ENCODE data around the gene ZNF141.
"Not testable (repeated sequence)": the region's sequence is repeated elsewhere in the genome, so short reads cannot be mapped to it uniquely, and the experiment has no call there.

Gene ZNF141

DNA sequence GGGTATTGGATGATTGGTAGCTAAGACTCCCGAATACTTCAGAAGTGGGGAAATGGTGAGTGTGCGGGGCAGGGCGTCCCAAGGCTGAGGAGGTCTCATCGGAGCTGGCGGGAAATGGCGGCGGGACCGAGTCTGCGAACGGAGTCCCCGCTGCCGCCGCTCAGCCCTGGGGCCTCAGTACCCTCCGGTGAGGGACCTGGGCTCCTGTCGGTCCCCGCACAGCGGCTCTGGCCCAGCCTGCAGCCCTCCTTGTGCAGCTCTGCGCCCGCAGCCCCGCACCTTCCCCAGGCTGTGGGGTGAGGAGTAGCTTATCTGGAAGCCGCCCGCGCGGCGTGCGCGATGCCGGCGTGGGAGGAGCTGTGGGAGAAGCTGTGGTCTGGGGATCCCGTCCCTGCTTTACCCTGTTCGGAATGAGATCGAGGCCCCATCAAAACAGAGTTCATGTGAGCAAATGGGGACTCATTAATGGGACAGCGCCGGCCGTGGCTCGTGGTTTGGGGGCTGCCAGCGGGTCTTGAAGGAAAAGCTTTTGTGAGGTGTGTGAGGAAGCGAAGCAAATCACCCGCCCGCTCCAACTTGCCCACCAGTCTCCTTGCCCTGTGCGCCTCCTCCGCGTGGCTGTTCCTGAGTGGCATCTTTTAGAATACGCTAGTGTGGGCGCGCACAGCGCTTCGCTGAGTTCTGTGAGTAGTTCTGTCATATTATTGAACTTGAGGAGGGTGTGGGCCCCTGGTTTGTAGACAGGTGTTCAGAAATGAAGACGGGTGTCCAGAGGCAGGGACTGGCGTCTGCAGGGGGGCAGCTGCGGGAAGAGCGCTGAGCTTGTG lies 531 bp downstream of the ZNF141 start:
- H3K9me3 Mint-ChIP-seq, result peaks cover 10% of the 10 kb centered on the region
- DNase-seq (ENCODE audit: low spot score in 2 of 2) (peak; percentile 19 to 43), ATAC-seq (ENCODE audit: low read depth) (peak; percentile 23)
- H3K27me3 Mint-ChIP-seq, result no peaks in the 10 kb centered on the region
- peaks cover 28% of the 10 kb centered on the region for H3K36me3 Mint-ChIP-seq
- H3K4me3 Mint-ChIP-seq, result peak overlapping the region; percentile 98
- peaks cover 18% of the 10 kb centered on the region for H3K4me1 Mint-ChIP-seq
- H3K27ac Mint-ChIP-seq, result peak overlapping the region; percentile 97

DNA sequence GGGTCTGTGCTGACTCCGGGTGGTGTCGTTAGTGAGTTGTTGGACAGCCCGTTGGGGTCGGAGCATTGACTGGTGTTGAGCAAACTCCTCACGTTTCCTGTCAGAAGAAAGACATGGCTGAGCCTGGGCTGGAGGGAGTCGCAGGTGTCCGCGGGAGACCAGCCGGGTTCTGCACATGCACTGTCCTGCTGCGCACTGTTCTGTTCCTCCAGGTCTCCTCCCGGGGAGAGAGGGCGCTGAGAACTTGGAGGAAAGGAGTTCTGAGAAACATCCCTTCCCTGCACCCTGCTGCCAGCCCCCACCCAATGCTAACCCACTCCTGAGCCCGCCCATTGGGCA lies 1.1 kb downstream of the ZNF141 start:
- Mint-ChIP-seq H3K27ac (peak overlapping the region; percentile 97), H3K4me3 (peak overlapping the region; percentile 98), H3K9me3 (peaks cover 10% of the 10 kb centered on the region), H3K4me1 (peaks cover 18% of the 10 kb centered on the region), H3K27me3 (no peaks in the 10 kb centered on the region), H3K36me3 (peaks cover 31% of the 10 kb centered on the region)
- DNase-seq (ENCODE audit: low spot score in 2 of 2) (peak in 1 of 2 donors; percentile 7), ATAC-seq (ENCODE audit: low read depth) (no peak)

- peaks cover 9% of the 10 kb centered on the region for H3K9me3 Mint-ChIP-seq
These were observed 2.4 kb downstream of the ZNF141 start for GRCh38 chr4:340011-340410.

GRCh38 chr4:373062-373839 lies 35.6 kb downstream of the ZNF141 start:
- Mint-ChIP-seq H3K4me3 (no peak overlapping the region), H3K27ac (no peak overlapping the region), H3K4me1 (no peaks in the 10 kb centered on the region), H3K36me3 (peaks cover 45% of the 10 kb centered on the region), H3K9me3 (peaks cover 13% of the 10 kb centered on the region), H3K27me3 (no peaks in the 10 kb centered on the region)
- ATAC-seq (ENCODE audit: low read depth), result no peak
- no peak for DNase-seq (ENCODE audit: low spot score in 2 of 2)

More at GRCh38 chr4:340011-340410, 2.4 kb downstream of the ZNF141 start:
- DNase-seq (ENCODE audit: low spot score in 2 of 2) (no peak), ATAC-seq (ENCODE audit: low read depth) (no peak)
- Mint-ChIP-seq H3K27me3 (no peaks in the 10 kb centered on the region), H3K4me1 (peaks cover 16% of the 10 kb centered on the region), H3K4me3 (no peak overlapping the region), H3K27ac (peak overlapping the region; percentile 68), H3K36me3 (peaks cover 41% of the 10 kb centered on the region)

GRCh38 chr4:374298-375160 lies 36.9 kb downstream of the ZNF141 start:
- DNase-seq (ENCODE audit: low spot score in 2 of 2), result no peak
- H3K9me3 Mint-ChIP-seq, result peaks cover 6% of the 10 kb centered on the region
- no peaks in the 10 kb centered on the region for H3K27me3 Mint-ChIP-seq
- peaks cover 36% of the 10 kb centered on the region for H3K36me3 Mint-ChIP-seq
- H3K4me1 Mint-ChIP-seq, result no peaks in the 10 kb centered on the region
- H3K4me3 Mint-ChIP-seq, result no peak overlapping the region
- no peak overlapping the region for H3K27ac Mint-ChIP-seq
- no peak for ATAC-seq (ENCODE audit: low read depth)

DNA sequence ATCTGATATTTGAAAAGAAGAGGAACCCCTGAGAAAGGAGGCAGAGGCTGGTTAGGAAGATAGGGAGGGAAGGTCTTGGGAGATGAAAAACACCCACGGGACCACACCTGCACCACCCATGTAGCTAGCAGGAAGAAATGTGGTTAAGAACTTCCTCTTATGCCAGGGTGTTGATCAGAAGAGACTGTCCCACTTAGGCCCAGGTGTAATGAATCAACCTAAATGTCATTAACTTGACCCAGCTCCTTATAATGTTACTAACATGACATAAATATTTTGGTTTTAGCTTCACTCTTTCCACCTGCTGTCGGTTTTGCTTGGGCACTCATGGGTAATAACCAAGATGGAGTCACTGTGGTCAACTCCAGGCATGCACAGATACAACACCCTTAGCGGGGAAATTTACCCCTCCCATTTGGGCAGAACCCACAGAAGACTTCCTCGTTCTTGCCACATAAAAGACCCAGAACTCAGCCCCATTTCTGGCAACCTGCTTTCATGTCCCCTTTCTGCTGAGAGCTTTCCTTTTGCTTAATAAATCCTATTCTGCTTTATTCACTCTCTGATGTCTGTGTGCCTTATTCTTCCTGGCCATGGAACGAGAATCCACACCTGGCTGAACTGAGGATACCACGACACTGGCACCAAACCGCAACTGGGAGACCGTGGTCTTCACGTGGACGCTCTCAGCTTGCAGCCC lies 46.8 kb downstream of the ZNF141 start:
- H3K36me3 Mint-ChIP-seq, result peaks cover 11% of the 10 kb centered on the region
- H3K27me3 Mint-ChIP-seq, result no peaks in the 10 kb centered on the region
- peaks cover 7% of the 10 kb centered on the region for H3K4me1 Mint-ChIP-seq
- H3K9me3 Mint-ChIP-seq, result peaks cover 13% of the 10 kb centered on the region
- peak overlapping the region; percentile 83 for H3K27ac Mint-ChIP-seq
- ATAC-seq (ENCODE audit: low read depth) (peak; percentile 88), DNase-seq (ENCODE audit: low spot score in 2 of 2) (peak in 1 of 2 donors; percentile 4)
- H3K4me3 Mint-ChIP-seq, result peak overlapping the region; percentile 37

DNA sequence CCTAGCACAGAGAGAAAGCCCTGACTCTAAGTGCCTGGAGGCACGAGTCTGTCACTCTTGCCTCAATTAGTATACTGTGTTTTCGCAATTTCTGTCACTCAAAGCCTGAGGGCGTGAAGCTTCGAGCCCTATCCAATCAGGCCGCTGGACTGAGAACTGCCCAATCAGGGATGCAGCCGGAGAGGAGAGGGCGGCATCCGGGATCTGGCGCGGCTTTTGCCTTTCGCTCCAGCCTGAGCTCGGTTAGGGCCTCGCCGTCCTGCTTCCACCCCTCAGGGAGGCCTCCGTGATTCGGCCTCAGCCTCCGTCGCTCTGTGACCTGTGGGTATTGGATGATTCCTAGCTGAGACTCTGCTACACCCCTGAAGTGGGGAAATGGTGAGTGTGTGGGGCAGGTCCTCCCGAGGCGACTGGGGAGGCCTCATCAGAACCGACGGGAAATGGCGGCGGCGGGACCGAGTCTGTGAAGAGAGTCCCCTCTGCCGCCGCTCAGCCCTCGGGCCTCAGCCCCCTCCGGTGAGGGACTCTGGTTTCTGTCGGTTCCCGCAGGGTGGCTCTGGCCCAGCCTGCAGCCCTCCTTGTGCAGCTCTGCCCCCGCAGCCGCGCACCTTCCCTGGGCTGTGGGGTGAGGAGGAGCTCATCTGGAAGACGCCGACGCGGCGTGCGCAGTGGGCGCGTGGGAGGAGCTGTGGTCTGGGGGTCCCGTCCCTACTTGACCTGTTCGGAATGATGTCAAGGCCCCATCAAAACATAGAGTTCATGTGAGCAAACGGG lies 48.5 kb downstream of the ZNF141 start:
- Mint-ChIP-seq H3K27ac (no peak overlapping the region), H3K27me3 (no peaks in the 10 kb centered on the region), H3K36me3 (peaks cover 11% of the 10 kb centered on the region), H3K4me3 (no peak overlapping the region), H3K9me3 (peaks cover 16% of the 10 kb centered on the region), H3K4me1 (peaks cover 7% of the 10 kb centered on the region)
- DNase-seq (ENCODE audit: low spot score in 2 of 2) (no peak), ATAC-seq (ENCODE audit: low read depth) (no peak)

DNA sequence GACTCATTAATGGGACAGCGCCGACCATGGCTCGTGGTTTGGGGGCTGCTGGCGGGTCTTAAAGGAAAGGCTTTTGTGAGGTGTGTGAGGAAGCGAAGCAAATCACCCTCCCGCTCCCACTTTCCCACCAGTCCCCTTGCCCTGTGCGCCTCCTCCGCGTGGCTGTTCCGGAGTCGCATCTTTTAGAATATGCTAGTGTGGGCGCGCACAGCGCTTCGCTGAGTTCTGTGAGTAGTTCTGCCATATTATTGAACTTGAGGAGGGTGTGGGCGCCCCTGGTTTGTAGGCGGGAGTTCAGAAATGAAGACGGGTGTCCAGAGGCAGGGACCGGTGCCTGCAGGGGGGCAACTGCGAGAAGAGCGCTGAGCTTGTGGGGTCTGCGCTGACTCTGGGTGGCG lies 49.1 kb downstream of the ZNF141 start:
- H3K27me3 Mint-ChIP-seq, result no peaks in the 10 kb centered on the region
- peaks cover 11% of the 10 kb centered on the region for H3K36me3 Mint-ChIP-seq
- H3K4me3 Mint-ChIP-seq, result no peak overlapping the region
- H3K4me1 Mint-ChIP-seq, result peaks cover 7% of the 10 kb centered on the region
- DNase-seq (ENCODE audit: low spot score in 2 of 2) (no peak), ATAC-seq (ENCODE audit: low read depth) (no peak)
- H3K9me3 Mint-ChIP-seq, result peaks cover 16% of the 10 kb centered on the region
- no peak overlapping the region for H3K27ac Mint-ChIP-seq

- H3K4me3 Mint-ChIP-seq, result no peak overlapping the region
- peaks cover 37% of the 10 kb centered on the region for H3K9me3 Mint-ChIP-seq
- no peaks in the 10 kb centered on the region for H3K27me3 Mint-ChIP-seq
- ATAC-seq (ENCODE audit: low read depth), result no peak
- no peaks in the 10 kb centered on the region for H3K4me1 Mint-ChIP-seq
- H3K27ac Mint-ChIP-seq, result no peak overlapping the region
- DNase-seq (ENCODE audit: low spot score in 2 of 2), result no peak
- peaks cover 30% of the 10 kb centered on the region for H3K36me3 Mint-ChIP-seq
These were observed 66.4 kb downstream of the ZNF141 start for GRCh38 chr4:404006-404405.

GRCh38 chr4:408321-408720 lies 70.7 kb downstream of the ZNF141 start:
- not testable (repeated sequence) for DNase-seq (ENCODE audit: low spot score in 2 of 2); H3K27ac Mint-ChIP-seq; ATAC-seq (ENCODE audit: low read depth); H3K4me3 Mint-ChIP-seq; H3K4me1 Mint-ChIP-seq; H3K27me3 Mint-ChIP-seq
- Mint-ChIP-seq H3K36me3 (peaks cover 30% of the 10 kb centered on the region), H3K9me3 (peaks cover 38% of the 10 kb centered on the region)

- Mint-ChIP-seq H3K27me3 (no peaks in the 10 kb centered on the region), H3K27ac (no peak overlapping the region), H3K4me3 (no peak overlapping the region), H3K4me1 (no peaks in the 10 kb centered on the region), H3K9me3 (peaks cover 23% of the 10 kb centered on the region), H3K36me3 (peaks cover 21% of the 10 kb centered on the region)
- ATAC-seq (ENCODE audit: low read depth) (no peak), DNase-seq (ENCODE audit: low spot score in 2 of 2) (no peak)
These were observed 85.0 kb downstream of the ZNF141 start for GRCh38 chr4:422587-422986.
